Coronary artery (tissue), 2 donors: ENCODE data around the gene GTF3C5.

Experiments used
- DNase-seq: peaks from one replicate; pipeline ENCODE4 v3.0.0-alpha.2; 2017; ENCODE audit warnings: low spot score
- H3K27ac ChIP-seq, 2 donors: fragments of 200-600 bp; sonication (generic); one replicate each; pipeline ENCODE4 v1.5.1; 2016 to 2019
- H3K4me3 ChIP-seq: fragments of 200-600 bp; sonication (generic); 2 replicates; pipeline ENCODE4 v1.5.1; 2016; ENCODE audit warnings: mild to moderate bottlenecking, moderate library complexity
- CTCF ChIP-seq: fragments of 200-600 bp; sonication (generic); IDR thresholded peaks from one replicate; pipeline ENCODE4 v1.5.1; 2019; ENCODE audit warnings: antibody characterized with exemption

The GTF3C5 gene

GRCh38 chr9:133004999-133005760, 25.6 kb upstream of the GTF3C5 start:
- H3K4me3 ChIP-seq, result no peak overlapping the region
- no peak for TF ChIP-seq CTCF
- H3K27ac ChIP-seq, result no peak overlapping the region
- no peak for DNase-seq

GRCh38 chr9:133005957-133006356, 24.8 kb upstream of the GTF3C5 start:
- Histone ChIP-seq H3K4me3 (no peak overlapping the region), H3K27ac (no peak overlapping the region)
- DNase-seq, result no peak
- no peak for TF ChIP-seq CTCF

- H3K27ac ChIP-seq, result no peak overlapping the region
- TF ChIP-seq CTCF, result no peak
- H3K4me3 ChIP-seq, result no peak overlapping the region
- DNase-seq, result no peak
Measured at GRCh38 chr9:133006731-133007352, 24.0 kb upstream of the GTF3C5 start.

GRCh38 chr9:133008406-133008805, 22.4 kb upstream of the GTF3C5 start:
- DNase-seq, result no peak
- no peak overlapping the region for H3K27ac ChIP-seq
- H3K4me3 ChIP-seq, result no peak overlapping the region
- no peak for TF ChIP-seq CTCF

- no peak for TF ChIP-seq CTCF
- no peak overlapping the region for H3K27ac ChIP-seq
- DNase-seq, result no peak
- no peak overlapping the region for H3K4me3 ChIP-seq
Measured at GRCh38 chr9:133008824-133009223, 22.0 kb upstream of the GTF3C5 start.

GRCh38 chr9:133009906-133010582, 20.8 kb upstream of the GTF3C5 start:
- TF ChIP-seq CTCF, result no peak
- H3K27ac ChIP-seq, result no peak overlapping the region
- no peak overlapping the region for H3K4me3 ChIP-seq
- DNase-seq, result no peak
